ENCODE results near the gene NRL.

The NRL gene

GRCh38 chr14:24098927-24099813, 15.6 kb downstream of the NRL start:
- no peak for DNase-seq (ENCODE audit: low read depth)

GRCh38 chr14:24098229-24098926, 16.4 kb downstream of the NRL start:
- no peak for DNase-seq (ENCODE audit: low read depth)

GRCh38 chr14:24096545-24097181, 18.1 kb downstream of the NRL start:
- no peak for DNase-seq (ENCODE audit: low read depth)

GRCh38 chr14:24095271-24096068, 19.3 kb downstream of the NRL start:
- DNase-seq (ENCODE audit: low read depth): peak; percentile 12

- DNase-seq (ENCODE audit: low read depth): no peak
Observed at GRCh38 chr14:24094841-24095270, 19.9 kb downstream of the NRL start.

GRCh38 chr14:24093901-24094840, 20.6 kb downstream of the NRL start, which contains the start of gene PCK2:
Gene PCK2, plus strand, starts transcription at chr14:24094311. Its CDS starts 95 bp downstream, at chr14:24094406.
- peak; percentile 71 for DNase-seq (ENCODE audit: low read depth)

- DNase-seq (ENCODE audit: low read depth): no peak
Observed at GRCh38 chr14:24093207-24093900, 21.4 kb downstream of the NRL start.

GRCh38 chr14:24092505-24093206, 22.1 kb downstream of the NRL start:
- DNase-seq (ENCODE audit: low read depth): no peak

- no peak for DNase-seq (ENCODE audit: low read depth)
Observed at GRCh38 chr14:24092110-24092504, 22.6 kb downstream of the NRL start.

- no peak for DNase-seq (ENCODE audit: low read depth)
Observed at GRCh38 chr14:24089890-24090289, 24.9 kb downstream of the NRL start.

GRCh38 chr14:24088095-24088494, 26.7 kb downstream of the NRL start:
- no peak for DNase-seq (ENCODE audit: low read depth)

GRCh38 chr14:24087004-24087403, 27.7 kb downstream of the NRL start:
- DNase-seq (ENCODE audit: low read depth): no peak

- no peak for DNase-seq (ENCODE audit: low read depth)
Observed at GRCh38 chr14:24086193-24086955, 28.4 kb downstream of the NRL start.

GRCh38 chr14:24085215-24085614, 29.5 kb downstream of the NRL start:
- DNase-seq (ENCODE audit: low read depth): no peak

GRCh38 chr14:24084440-24084839, 30.3 kb downstream of the NRL start:
- DNase-seq (ENCODE audit: low read depth): no peak

- DNase-seq (ENCODE audit: low read depth): no peak
Observed at GRCh38 chr14:24083462-24083861, 31.3 kb downstream of the NRL start.

GRCh38 chr14:24082411-24083080, 32.2 kb downstream of the NRL start:
- DNase-seq (ENCODE audit: low read depth): no peak

- DNase-seq (ENCODE audit: low read depth): no peak
Observed at GRCh38 chr14:24081739-24082211, 33.0 kb downstream of the NRL start.

All from iris pigment epithelial cell (primary cell).